Gastrocnemius medialis (tissue), 4 donors: ENCODE results near the gene RAB5IF. TPM values are rescaled to one million over a fixed set of nuclear protein-coding genes. Genes with fewer than 3 reads are reported as not detected.
"Not testable (repeated sequence)": the region's sequence is repeated elsewhere in the genome, so short reads cannot be mapped to it uniquely, and the experiment has no call there.

ENCODE experiments used
- ATAC-seq, 2 donors: fragments of 150-250 bp; one replicate each; pipeline ENCODE4 v1.9.1; 2016
- DNase-seq, 2 donors: peaks; one replicate each; pipeline ENCODE4 v3.0.0-alpha.2; 2019
- H3K27ac ChIP-seq, 4 donors: fragments of 200-600 bp; sonication (generic); 1 replicate in 1 of 4; 2 replicates in 3 of 4; pipeline ENCODE4 v1.5.1; 2016 to 2018; ENCODE audit warnings: mild to moderate bottlenecking in 2 of 4, moderate library complexity in 1 of 4
- H3K27me3 ChIP-seq, 3 donors: fragments of 200-600 bp; sonication (generic) in 2 of 3; 1 replicate in 1 of 3; 2 replicates in 2 of 3; pipeline versions ENCODE4 v1.5.1 to v1.6.0; 2016 to 2019; ENCODE audit warnings: mild to moderate bottlenecking in 1 of 3, moderate library complexity in 1 of 3
- H3K36me3 ChIP-seq, 2 donors: fragments of 200-600 bp; sonication (generic) in 1 of 2; one replicate each; pipeline ENCODE4 v1.5.1; 2017 to 2018
- H3K4me1 ChIP-seq, 2 donors: fragments of 200-600 bp; sonication (generic) in 1 of 2; one replicate each; pipeline ENCODE4 v1.5.1; 2016 to 2017; ENCODE audit warnings: mild to moderate bottlenecking in 2 of 2
- H3K4me3 ChIP-seq, 4 donors: fragments of 200-600 bp; sonication (generic) in 3 of 4; 1 replicate in 1 of 4; 2 replicates in 3 of 4; pipeline ENCODE4 v1.5.1; 2016 to 2019; ENCODE audit warnings: mild to moderate bottlenecking in 2 of 4
- H3K9me3 ChIP-seq, 3 donors: fragments of 200-600 bp; sonication (generic) in 2 of 3; 1 replicate in 1 of 3; 2 replicates in 2 of 3; pipeline ENCODE4 v1.5.1; 2016 to 2019
- POLR2A ChIP-seq, 2 donors: fragments of 450-650 bp; IDR thresholded peaks; one replicate each; pipeline ENCODE4 v1.6.1; 2017; ENCODE audit warnings: antibody characterized with exemption in 2 of 2, mild to moderate bottlenecking in 2 of 2, moderate library complexity in 2 of 2
- in situ Hi-C, 4 donors: fragments of 200-750 bp; cut with MboI; loops; one replicate each; pipeline versions ENCODE4 v1.15.0 to v1.8.0; 2017; ENCODE audit warnings: low sequenced_read_pairs in 4 of 4
- intact Hi-C: fragments of 100-400 bp; cut with DNase I; formaldehyde crosslinking; loops from one replicate; pipeline ENCODE4 v1.15.1; 2023; ENCODE audit warnings: low total_unique reads
- total RNA-seq, 4 donors: library from RNA; depleted of rRNA; stranded (reverse); fragments of >200 nt; gene quantifications; one replicate each; pipeline versions ENCODE4 v1.1.0 to v1.2.3, GENCODE V29; 2016
- TF ChIP-seq, protein P1 (sequence below), 5 experiments: fragments of 450-650 bp in 3 of 5; fragments of 200-600 bp in 2 of 5; sonication (generic) in 2 of 5; IDR thresholded peaks in 4 of 5; conservative IDR thresholded peaks in 1 of 5; 1 replicate in 4 of 5; 2 replicates in 1 of 5; pipeline ENCODE4 v1.5.1; 2016 to 2019; ENCODE audit warnings: antibody characterized with exemption in 5 of 5, mild to moderate bottlenecking in 3 of 5, moderate library complexity in 3 of 5

The RAB5IF gene
- total RNA-seq, 4 donors from 2014 or later = 215 to 768 (median 545) TPM

- Histone ChIP-seq H3K4me1 (no peaks in the 10 kb centered on the region), H3K27me3 (no peaks in the 10 kb centered on the region), H3K4me3 (no peak overlapping the region), H3K27ac (no peak overlapping the region), H3K36me3 (no peaks in the 10 kb centered on the region), H3K9me3 (no peaks in the 10 kb centered on the region)
- no peak for DNase-seq
- in situ Hi-C loops (no loop called here), intact Hi-C loops (no loop called here)
- ATAC-seq = no peak
- TF ChIP-seq, protein P1, sequence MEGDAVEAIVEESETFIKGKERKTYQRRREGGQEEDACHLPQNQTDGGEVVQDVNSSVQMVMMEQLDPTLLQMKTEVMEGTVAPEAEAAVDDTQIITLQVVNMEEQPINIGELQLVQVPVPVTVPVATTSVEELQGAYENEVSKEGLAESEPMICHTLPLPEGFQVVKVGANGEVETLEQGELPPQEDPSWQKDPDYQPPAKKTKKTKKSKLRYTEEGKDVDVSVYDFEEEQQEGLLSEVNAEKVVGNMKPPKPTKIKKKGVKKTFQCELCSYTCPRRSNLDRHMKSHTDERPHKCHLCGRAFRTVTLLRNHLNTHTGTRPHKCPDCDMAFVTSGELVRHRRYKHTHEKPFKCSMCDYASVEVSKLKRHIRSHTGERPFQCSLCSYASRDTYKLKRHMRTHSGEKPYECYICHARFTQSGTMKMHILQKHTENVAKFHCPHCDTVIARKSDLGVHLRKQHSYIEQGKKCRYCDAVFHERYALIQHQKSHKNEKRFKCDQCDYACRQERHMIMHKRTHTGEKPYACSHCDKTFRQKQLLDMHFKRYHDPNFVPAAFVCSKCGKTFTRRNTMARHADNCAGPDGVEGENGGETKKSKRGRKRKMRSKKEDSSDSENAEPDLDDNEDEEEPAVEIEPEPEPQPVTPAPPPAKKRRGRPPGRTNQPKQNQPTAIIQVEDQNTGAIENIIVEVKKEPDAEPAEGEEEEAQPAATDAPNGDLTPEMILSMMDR (IDR thresholded peaks at IDR 0.05 in 4 of 5, conservative IDR thresholded peaks at IDR 0.05 in 1 of 5) = no peak
- TF ChIP-seq POLR2A (IDR thresholded peaks at IDR 0.05) = no peak
Measured at GRCh38 chr20:36633285-36633772, 27.8 kb downstream of the RAB5IF start.

GRCh38 chr20:36634342-36634741 lies 28.8 kb downstream of the RAB5IF start:
- no peaks in the 10 kb centered on the region for H3K36me3 ChIP-seq
- ATAC-seq (no peak), DNase-seq (no peak)
- H3K27ac ChIP-seq = no peak overlapping the region
- in situ Hi-C loops (no loop called here), intact Hi-C loops (no loop called here)
- no peaks in the 10 kb centered on the region for H3K27me3 ChIP-seq
- H3K4me3 ChIP-seq = no peak overlapping the region
- H3K9me3 ChIP-seq = no peaks in the 10 kb centered on the region
- no peaks in the 10 kb centered on the region for H3K4me1 ChIP-seq
- TF ChIP-seq, protein P1 (IDR thresholded peaks at IDR 0.05 in 4 of 5, conservative IDR thresholded peaks at IDR 0.05 in 1 of 5) = no peak
- no peak for TF ChIP-seq POLR2A (IDR thresholded peaks at IDR 0.05)

GRCh38 chr20:36638876-36639400 lies 33.4 kb downstream of the RAB5IF start:
- H3K36me3 ChIP-seq, DNase-seq, H3K27ac ChIP-seq, ATAC-seq, H3K27me3 ChIP-seq, H3K4me1 ChIP-seq, H3K4me3 ChIP-seq, in situ Hi-C loops, intact Hi-C loops, H3K9me3 ChIP-seq: not testable (repeated sequence)

DNA sequence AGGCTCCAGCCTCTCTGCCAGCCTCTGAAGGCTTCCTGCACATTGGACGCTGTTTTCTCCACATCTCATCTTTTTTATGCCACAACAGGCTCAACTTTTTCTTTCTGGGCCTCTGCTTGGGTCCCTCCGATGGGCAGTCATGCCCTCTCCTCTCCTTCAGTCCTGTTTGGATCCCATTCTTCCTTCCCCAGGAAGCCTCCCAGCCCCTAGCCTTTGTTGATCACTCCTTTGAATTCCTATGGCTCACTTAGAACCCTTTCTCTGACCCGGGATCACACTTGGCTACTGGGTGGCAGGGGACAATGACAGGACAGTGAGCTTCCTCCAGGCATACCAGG lies 35.9 kb downstream of the RAB5IF start:
- H3K4me3 ChIP-seq = no peak overlapping the region
- intact Hi-C loops (no loop called here), in situ Hi-C loops (no loop called here)
- no peak overlapping the region for H3K27ac ChIP-seq
- H3K36me3 ChIP-seq = no peaks in the 10 kb centered on the region
- no peaks in the 10 kb centered on the region for H3K27me3 ChIP-seq
- DNase-seq = no peak
- no peaks in the 10 kb centered on the region for H3K4me1 ChIP-seq
- no peak for TF ChIP-seq POLR2A (IDR thresholded peaks at IDR 0.05)
- TF ChIP-seq, protein P1 (IDR thresholded peaks at IDR 0.05 in 4 of 5, conservative IDR thresholded peaks at IDR 0.05 in 1 of 5) = no peak
- no peaks in the 10 kb centered on the region for H3K9me3 ChIP-seq
- ATAC-seq = no peak

- Histone ChIP-seq H3K4me3 (no peak overlapping the region), H3K27ac (no peak overlapping the region), H3K4me1 (no peaks in the 10 kb centered on the region), H3K9me3 (no peaks in the 10 kb centered on the region), H3K36me3 (no peaks in the 10 kb centered on the region), H3K27me3 (no peaks in the 10 kb centered on the region)
- in situ Hi-C loops = no loop called here
- intact Hi-C loops = no loop called here
- no peak for DNase-seq
- TF ChIP-seq POLR2A (IDR thresholded peaks at IDR 0.05) = no peak
- TF ChIP-seq, protein P1 (IDR thresholded peaks at IDR 0.05 in 4 of 5, conservative IDR thresholded peaks at IDR 0.05 in 1 of 5) = no peak
- no peak for ATAC-seq
Measured at GRCh38 chr20:36642136-36642535, 36.6 kb downstream of the RAB5IF start.
